A549 treated with DMSO at 1 μM for 4 hours (cell line): ENCODE measurements around the gene LRIG2. TPM values are rescaled to one million over a fixed set of nuclear protein-coding genes. Genes with fewer than 3 reads are reported as not detected.

Source experiments
- total RNA-seq: library from RNA; stranded (reverse); fragments of 200-300 nt; extraction: Qiagen RNA extraction; gene quantifications from 5 replicates; pipeline ENCODE4 v1.2.3, GENCODE V29; 2022; ENCODE audit warnings: low read depth

Gene LRIG2
- 3.0 to 4.2 TPM (median 3.7 TPM) in 5 replicates for total RNA-seq

GRCh38 chr1:113072757-113073478, at the start of gene LRIG2:
LRIG2 (plus strand) TSS chr1:113073198; CDS start chr1:113073407, 209 bp downstream.

Other genes with a start within 250 kb of the LRIG2 start
- 50.5 to 60.5 TPM (median 57.3 TPM) in 5 replicates for gene SLC16A1, start 117.0 kb upstream of the LRIG2 start, total RNA-seq